Stimulated activated CD8-positive, alpha-beta memory T cell treated with anti-CD3 and anti-CD28 coated beads, Interleukin-4, amount 100 ng/mL, for 24 hours (primary cell): ENCODE measurements around the gene KCNK4.

ENCODE experiments used
- DNase-seq: peaks from one replicate; pipeline ENCODE4 v3.0.0-alpha.2; 2020; ENCODE audit warnings: low read depth

The KCNK4 gene

DNA sequence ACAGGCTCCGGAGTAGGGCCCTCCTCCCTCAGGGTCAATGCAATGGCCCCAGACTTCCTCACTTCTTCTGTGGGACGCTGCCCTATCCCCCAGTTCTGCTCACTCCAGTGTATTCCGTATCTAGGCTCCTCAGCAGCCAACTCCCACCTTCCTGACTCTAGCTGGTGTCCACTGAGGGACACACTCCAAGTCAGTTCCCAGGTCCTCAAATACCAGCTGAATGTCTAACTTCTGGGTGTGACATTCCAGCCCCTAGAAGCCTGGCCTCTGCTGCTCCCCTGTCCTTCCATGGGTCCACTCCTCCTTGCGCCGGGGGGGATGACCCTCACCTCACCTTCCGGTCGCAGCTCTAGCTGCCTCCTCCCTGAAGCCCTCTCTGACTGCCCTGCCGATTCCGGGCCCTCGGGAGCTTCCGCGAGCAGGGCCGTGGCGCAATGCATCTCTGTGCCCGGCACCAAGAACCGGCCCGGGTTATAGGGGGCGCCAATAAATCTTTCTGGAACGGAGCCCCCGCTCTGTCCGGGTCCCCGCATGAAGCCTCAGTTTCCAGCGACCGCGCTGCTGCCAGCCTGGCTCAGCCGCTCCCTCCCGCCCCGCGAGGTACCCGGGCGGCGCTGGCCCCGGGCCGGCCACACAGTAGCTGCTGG, 22.1 kb upstream of the KCNK4 start:
- DNase-seq, result peak; percentile 35

DNA sequence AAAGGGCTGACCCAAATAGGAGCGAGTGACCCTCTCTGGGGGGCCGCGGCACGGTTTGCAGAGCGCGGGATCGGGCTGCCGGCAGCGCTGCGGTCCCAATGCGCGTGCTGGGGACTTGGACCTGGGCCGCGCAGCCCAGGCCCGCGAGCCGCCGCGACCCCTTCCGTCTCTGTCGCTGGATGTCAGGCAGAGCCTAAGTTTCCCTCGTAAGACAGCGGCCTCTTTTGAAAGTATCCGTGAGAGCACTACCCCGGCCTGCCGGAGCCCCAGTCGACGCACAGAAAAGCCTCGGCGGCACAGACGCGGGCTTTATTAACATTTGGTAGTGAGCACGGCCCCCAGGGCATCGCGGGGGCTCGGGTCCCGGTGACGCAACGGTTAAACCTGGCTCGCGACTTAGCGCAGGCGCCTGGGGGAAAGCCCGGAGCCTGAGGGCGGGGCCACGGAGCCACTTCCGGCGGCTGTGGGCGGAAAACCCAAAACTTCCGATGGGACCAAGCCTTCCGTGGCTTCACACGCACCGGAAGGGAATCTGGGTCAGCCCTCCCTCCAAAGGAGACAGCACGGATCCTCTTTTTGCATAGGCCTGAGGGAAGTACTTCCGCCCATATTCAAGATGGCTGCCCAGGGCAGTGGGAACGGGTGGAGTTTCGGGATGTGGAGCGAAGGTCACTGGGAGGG, 21.4 kb upstream of the KCNK4 start:
- peak; percentile 97 for DNase-seq

DNA sequence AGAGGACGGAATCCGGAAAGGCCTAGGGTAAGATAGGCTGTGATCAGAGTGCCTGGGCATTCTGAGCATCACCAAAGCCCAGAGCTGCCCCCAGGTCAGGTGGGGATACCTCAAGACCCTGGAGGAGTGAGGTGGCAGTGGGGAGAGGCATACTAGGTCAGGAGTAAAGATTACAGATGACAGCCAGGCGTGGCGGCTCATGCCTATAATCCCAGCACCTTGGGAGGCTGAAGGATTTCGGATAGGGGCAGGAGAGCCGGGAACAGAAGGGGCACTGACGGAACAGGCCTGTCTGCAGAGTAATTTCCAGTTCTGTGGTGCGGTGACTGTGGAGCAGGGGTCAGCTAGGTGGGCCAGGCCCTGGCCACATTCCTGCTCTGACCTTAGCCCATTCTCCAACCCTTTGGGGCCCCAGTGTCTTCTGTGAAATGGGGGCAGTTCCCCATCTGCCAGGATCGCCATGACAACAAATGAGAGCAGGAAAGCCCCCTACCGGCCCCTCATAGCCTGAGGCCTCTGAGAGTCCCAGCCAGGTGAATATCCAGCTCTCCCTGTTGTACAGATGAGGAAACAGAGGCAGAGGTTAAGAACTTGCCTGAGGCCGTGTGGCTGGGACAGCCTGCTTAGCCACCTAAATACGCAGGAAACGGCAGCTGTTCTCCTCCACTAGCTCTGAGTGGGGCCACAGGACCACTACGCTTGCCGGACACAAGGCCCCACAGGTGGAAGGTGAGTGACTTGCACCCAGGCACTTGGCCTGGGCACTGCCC, 15.9 kb upstream of the KCNK4 start:
- no peak for DNase-seq

DNA sequence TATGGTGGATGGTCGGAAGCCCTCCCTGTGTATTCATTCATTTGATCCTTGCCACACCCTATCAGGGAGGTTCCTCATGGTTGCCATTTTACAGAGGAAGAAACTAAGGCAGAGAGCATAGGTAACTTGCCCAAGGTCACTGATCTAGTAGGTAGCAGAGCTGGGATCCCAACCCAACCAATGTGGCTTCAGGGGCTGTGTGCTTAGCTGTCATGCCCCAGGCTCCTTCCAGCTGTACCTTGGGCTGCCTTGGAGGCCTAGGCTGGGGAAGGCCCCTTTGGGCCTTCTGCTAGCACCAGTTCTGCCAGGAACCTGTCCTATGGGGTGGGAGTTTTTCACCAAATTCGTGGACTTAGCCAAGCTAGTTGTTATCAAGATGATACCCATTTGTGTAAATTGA, 15.3 kb upstream of the KCNK4 start:
- DNase-seq, result no peak

DNA sequence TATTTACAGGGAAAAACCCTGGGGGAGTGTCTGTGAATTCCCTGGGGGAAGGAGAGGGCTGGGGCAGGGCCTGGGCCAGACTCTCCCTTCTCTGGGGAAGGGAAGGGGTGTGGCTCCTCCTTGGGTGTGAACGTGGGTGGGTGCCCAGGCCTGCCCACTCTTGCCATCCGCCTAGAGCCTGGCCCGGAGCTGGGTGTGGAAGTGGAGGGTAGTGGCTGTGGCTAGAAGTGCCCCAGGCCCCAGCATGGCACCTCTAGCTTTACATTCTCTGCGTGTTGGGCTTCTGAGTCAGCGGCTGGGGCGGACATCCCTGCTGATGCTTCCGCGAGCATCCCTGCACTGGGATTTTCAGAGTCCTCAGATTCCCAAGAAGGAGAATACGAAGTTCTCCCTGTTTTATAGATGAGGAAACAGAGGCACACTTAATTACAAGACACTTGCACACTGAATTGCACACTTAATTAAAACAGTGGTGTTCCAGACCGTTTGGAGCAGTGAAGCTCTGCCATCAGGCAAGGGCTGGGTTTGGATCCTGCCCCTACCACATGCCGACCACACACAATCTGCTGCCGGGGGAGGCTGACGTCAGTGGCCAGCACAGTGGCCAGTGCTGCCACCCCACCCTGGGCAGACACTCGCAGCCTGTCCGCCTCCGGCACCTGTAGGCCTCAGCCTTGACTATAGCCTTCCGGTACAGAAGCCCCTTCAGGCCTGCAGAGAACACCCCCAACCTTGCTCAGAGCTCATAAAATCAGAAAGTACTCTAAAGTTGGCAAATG, 14.3 kb upstream of the KCNK4 start:
- no peak for DNase-seq

DNA sequence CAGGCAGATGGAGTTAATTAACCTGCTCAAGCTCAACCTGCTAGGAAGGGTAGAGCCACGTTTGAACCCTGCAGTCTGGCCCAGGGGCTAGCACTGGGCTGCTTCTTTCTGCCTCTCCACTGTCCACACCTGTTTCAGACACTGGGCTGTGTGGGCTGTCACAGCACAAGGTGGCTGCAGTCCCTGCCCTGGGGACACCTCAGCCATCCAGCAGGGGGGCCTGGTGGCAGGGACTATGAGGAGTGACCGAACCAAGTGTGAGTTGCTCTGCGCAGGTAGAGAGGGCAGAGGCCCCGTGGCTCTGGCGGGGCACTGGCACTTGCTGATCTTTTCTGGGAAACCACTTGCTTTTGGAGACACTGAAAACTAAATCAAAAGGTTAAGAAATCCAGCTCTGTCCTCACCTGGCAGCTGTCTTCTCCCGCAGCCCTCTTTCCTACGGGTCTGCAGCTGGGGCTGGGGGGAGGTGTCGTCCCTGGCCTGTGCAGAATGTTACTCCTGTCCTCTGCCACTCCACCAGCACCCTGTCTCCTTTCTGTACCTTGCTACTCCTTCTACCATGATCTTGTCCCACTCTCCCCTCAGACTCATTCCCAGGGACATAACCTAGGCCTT, 12.4 kb upstream of the KCNK4 start:
- DNase-seq, result no peak

DNA sequence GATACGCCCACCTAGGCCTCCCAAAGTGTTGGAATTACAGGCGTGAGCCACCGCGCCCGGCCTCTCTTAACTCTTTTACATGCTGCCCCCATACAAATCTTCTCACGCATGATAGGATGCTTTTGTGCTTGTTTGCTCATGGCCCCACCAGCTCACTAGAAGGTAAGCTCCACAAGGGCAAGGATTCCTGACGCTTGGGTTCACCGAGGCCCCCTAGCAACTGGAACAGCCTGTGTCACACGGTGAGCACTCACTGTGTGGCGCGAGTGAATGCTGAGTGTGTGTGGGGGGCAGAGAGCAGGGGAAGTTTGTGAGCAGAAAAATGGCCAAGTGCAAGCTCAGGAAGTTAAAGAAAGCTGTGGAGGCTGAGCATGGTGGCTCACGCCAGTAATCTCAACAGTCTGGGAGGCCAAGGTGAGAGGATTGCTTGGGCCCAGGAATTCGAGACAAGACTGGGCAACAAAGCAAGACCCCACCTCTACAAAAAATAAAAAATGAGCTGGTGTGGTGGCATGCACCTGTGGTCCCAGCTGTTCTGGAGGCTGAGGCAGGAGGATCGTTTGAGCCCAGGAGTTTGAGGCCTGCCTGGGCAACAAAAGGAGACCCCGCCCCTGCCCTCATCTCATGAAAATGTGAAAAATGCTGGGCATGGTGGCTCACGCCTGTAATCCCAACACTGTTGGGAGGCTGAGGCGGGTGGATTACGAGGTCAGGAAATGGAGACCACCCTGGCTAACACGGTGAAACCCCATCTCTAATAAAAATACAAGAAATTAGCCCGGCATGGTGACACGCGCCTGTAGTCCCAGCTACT, 8.9 kb upstream of the KCNK4 start:
- DNase-seq, result no peak

DNA sequence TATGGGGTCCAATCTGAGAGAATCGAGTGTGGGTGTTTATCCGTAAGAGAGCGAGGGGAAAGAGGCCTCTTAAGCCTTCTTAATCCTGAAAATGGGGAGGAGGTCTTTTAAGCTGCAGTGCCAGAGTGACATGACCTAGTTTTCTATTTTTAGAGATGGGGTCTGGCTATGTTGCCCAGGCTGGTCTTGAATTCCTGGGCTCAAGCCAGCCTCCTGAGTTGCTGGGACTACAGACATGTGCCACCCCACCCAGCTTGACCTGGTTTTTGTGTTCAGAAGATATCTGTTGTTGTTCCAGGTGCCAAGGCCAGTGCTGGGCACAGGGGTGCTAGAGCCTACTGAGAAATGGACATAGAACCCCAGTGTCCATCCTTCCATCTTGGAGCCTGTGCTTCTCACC, 8.0 kb upstream of the KCNK4 start:
- no peak for DNase-seq

DNA sequence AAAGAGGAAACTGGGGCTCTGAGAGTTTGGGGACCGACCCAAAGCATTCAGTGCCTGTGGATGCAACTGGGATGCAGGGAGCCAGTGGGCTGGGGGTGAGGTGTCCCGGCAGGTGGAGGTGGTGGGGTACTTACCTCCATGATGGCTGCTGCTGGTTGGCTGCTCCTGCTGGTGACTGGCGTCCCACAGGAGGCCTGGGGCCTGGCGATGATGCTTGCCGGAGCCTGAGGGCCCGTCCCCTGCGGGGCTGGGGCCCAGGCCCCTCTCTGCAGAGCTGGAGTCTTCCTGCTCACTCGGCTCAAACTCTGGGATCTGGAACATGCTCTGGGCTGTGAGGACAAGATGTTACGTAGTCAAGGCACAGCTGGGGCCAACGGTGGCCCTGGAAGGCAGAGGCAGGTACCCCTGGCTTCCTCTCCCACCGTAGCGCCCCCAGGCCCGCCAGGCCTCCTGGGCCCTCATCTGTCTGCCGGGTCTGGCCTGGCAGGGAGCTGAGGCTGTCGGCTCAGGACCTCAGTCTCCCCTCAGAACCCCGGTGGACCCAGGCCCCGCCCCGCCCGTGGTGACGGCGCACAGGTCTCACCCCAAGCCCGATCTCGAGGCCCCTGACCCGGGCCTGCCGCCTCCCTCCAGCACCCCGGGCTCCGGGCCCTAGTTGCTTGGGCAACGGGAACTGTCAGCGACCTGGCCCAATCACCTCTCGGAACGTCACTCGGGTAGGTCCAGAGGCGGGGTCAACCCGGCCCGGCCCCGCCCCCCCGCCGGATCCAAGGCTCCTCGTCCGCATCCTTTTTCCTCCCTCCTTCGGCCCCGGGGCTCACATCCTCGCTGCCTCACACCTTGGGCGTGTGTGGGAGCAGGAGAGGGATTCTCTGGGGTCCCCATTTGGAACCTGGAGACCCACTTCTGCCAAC, 6.8 kb upstream of the KCNK4 start, which contains the start of gene BAD:
TSS of gene BAD (minus strand) at position 618 of the 914 bp plus-strand sequence. CDS start at position 321, 297 bp downstream.
- peak; percentile 89 for DNase-seq

DNA sequence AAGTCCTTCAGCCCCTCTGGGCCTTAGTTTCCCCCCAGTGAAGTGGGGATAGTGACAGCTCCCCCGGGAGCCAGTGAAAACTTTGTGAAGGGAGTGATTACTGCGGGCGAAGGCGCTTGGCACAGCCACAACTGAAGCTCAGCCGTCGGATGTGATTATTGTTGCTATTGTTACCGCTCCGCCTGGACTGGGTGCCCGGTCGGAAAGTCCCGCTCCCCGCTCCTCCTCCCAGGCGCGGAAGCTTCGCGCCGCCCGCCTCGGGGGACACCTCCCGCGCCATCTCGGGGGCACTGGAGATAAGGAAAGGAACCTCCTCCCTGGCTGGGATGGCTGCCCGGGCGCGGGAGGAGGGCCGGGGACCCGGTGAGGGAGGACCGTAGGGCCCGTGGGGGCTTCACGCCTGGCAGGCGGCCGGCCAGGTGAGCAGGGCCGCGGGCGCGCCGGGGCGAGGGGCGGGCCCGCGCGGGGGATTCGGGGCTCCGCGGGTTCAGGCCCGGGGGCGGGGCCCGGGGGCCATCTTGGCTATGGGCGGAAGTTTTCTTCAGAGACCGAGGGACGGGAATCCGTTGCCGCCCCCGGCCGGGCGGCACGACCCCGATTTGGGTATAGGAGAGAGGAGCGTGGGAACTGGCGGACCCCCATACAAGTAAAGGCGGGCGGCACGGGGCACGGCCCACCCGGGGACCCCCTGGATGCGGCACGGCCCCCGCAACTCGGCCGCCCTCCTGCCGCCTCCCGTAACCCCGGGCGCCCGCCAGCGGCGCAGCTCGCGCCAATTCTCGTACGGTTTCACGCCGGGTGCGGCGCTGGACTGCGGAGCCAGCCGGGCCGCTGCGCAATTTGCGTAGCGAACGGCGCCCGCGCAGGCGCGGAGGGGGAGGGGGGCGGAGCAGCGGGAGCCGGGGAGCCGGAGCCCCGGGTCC, 5.9 kb upstream of the KCNK4 start, which contains the start of gene GPR137:
TSS of gene GPR137 (plus strand) at position 887 of the 923 bp plus-strand sequence. CDS start 677 bp downstream, outside the sequence.
- DNase-seq, result peak; percentile 86

DNA sequence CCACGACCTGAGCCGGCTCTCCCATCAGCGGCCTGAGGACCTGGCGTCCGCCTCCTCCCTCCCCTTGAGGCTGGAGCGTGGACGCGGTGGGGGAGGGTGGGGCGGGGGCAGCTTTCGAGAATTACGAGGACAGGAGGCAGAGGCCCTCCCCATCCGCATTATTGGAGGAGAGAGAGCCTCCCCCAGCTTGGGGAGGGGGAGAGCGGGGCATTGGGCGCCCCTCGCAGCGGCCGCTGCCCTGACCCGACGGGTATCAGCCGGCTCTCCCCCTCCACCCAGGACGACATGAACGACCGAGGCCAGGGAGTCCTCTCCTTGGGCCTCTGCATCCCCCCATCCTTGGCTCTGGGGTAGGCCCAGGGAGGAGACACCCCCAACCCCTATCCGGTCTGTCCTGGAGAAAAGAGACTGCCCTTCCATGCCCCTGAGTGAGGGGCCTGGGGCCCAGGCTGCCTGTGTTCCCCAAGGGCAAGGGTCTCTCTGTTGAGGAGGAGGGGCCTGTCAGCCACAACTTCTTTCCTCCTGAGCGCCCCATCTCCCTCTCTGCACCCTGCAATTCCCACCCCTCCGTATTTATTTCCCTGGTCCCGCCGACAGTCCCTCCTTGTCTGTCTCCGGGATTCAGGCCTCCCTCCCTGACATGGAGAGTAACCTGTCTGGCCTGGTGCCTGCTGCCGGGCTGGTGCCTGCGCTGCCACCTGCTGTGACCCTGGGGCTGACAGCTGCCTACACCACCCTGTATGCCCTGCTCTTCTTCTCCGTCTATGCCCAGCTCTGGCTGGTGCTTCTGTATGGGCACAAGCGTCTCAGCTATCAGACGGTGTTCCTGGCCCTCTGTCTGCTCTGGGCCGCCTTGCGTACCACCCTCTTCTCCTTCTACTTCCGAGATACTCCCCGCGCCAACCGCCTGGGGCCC, 5.0 kb upstream of the KCNK4 start:
- DNase-seq, result no peak

DNA sequence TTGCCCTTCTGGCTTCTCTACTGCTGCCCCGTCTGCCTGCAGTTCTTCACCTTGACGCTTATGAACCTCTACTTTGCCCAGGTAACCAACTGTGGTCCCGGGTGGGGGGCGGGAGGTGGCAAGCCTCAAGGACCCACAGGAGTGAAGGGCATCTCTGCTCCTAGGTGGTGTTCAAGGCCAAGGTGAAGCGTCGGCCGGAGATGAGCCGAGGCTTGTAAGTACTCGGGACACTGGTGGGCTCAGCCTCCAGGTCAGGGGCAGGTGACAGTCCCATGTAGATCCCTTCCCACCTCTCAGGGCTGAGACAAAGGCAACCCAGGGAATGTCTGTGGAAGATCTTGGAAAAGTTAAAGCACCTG, 4.3 kb upstream of the KCNK4 start:
- DNase-seq, result no peak

DNA sequence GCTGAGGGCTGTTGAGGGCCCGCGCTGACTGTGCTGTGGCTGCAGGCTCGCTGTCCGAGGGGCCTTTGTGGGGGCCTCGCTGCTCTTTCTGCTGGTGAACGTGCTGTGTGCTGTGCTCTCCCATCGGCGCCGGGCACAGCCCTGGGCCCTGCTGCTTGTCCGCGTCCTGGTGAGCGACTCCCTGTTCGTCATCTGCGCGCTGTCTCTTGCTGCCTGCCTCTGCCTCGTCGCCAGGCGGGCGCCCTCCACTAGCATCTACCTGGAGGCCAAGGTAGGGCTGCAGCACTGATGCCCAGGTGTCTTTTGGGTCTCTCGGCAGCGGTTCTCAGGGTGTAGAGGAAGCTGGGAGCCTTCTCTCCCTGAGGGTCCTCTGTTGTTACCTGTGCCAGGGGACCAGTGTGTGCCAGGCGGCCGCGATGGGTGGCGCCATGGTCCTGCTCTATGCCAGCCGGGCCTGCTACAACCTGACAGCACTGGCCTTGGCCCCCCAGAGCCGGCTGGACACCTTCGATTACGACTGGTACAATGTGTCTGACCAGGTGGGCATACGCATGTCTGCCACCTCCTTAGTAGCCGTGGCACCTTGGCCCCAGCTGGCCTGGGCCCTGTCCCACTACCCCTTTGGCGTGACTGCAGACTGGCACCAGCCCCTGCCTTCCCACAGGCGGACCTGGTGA, 3.3 kb upstream of the KCNK4 start:
- no peak for DNase-seq

DNA sequence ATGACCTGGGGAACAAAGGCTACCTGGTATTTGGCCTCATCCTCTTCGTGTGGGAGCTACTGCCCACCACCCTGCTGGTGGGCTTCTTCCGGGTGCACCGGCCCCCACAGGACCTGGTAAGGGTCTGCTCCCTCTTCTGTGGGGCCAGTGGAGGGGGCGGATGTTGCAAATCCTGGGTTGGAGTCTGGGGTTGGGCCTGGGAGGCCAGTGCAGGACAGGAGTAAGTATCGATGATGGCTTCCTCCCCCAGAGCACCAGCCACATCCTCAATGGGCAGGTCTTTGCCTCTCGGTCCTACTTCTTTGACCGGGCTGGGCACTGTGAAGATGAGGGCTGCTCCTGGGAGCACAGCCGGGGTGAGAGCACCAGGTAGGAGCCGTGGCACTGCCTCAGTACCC, 2.8 kb upstream of the KCNK4 start:
- DNase-seq, result no peak

DNA sequence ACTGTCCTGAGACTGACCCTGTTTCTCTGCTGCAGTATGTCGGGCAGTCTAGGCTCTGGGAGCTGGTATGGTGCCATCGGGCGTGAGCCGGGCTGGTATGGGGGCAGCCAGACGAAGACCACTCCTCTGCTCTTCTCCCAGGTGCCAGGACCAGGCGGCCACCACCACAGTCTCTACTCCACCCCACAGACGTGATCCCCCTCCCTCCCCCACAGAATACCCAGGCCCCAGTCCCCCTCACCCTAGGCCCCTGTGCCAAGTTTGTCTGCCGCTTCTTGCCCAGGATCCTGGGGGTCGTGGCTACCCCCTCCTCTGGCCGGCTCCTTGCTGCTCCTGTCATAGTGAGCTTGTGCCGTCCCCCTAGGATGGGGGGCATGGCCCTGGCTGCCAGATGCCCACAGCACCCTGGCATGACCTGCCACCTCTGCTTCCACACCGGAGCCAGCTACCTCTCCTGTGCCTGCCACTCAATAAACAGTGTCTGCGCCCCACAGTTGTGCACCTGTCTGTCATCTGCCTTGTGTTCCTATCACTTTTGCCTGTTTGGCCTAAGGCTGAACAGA, 2.0 kb upstream of the KCNK4 start:
- DNase-seq, result no peak

DNA sequence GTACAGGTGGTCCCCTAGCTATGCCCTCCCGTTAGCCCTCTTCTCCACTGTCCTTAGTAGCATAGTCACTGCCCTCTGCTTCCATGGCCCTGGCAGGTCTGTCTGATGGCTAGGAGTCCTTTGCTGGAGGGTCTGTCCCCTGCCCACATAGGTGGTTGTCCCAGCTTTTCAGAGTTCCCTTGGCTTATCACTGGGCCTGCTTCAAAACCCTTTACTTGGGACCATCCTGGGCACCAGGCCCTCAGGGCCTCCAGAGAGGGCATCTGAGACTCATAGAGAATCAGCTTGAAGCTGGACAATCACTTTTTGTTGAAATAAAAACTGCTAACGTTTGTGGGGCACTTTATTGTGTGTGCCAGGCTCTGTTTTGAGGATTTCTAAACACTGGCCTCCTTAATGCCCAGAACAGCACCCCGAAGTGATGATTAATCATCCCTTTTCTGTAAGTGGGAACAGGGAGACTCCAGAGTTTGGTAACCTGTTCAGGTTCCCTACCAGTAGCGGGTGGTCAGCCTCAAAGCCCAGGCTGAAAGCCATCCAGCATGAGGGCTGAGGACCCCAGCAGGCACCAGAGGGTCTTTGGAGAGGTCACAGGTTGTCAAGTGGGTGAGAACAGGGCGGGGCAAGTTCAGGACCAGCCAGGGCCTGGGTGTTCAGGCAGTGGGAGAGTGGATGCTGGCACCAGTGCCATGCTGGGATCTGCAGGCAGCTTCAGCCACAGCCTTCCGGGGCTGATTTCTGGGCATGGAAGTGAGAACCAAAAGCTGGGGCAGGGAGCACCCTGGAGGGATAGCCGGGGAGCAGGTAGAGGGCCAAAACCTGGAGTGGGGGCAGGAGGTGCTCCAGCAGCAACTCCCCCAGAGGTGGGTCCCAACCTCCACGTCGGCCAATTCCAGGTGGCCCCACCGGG, 495 bp upstream of the KCNK4 start:
- no peak for DNase-seq
